ENCODE data around the gene KIF5C.

The KIF5C gene

DNA sequence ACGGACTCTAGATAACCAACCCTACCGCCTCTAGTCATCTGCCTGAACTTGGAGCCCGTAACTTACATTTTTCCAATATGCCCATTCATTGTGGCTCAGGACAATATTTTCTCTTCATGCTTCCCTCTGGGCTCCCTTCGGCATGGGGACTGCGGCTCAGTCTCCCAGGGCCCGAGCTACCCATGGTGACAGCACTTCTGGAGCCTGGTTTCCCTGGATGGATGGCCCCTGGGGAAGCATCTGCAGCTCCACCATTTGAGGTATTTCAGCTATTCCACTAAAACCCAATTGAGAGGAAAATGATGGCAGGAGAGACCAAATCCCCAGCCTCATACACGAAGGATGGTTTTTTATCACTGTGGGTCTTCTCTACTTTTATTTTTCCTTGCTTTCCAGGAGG is 74.3 kb downstream of the KIF5C start:
- no peak for TF ChIP-seq CTCF (IDR thresholded peaks at IDR 0.05)
- Histone ChIP-seq H3K36me3 (no peaks in the 10 kb centered on the region), H3K27ac (no peak overlapping the region), H3K4me3 (ENCODE audit: low read depth in 1 of 2, low read length in 1 of 2) (no peak overlapping the region), H3K9me3 (no peaks in the 10 kb centered on the region), H3K27me3 (no peaks in the 10 kb centered on the region), H3K4me1 (ENCODE audit: control insufficient read depth in 1 of 2, insufficient read depth in 1 of 2, low read depth in 1 of 2, low read length in 1 of 2) (peaks cover 0 to 18% of the 10 kb centered on the region in 2 experiments)

GRCh38 chr2:148952621-148953020 is 77.6 kb downstream of the KIF5C start:
- Histone ChIP-seq H3K9me3 (no peaks in the 10 kb centered on the region), H3K27me3 (no peaks in the 10 kb centered on the region), H3K36me3 (no peaks in the 10 kb centered on the region), H3K4me3 (ENCODE audit: low read depth in 1 of 2, low read length in 1 of 2) (no peak overlapping the region), H3K27ac (no peak overlapping the region), H3K4me1 (ENCODE audit: control insufficient read depth in 1 of 2, insufficient read depth in 1 of 2, low read depth in 1 of 2, low read length in 1 of 2) (peaks cover 0 to 18% of the 10 kb centered on the region in 2 experiments)
- no peak for TF ChIP-seq CTCF (IDR thresholded peaks at IDR 0.05)

- Histone ChIP-seq H3K27me3 (no peaks in the 10 kb centered on the region), H3K9me3 (no peaks in the 10 kb centered on the region), H3K27ac (no peak overlapping the region), H3K4me1 (ENCODE audit: control insufficient read depth in 1 of 2, insufficient read depth in 1 of 2, low read depth in 1 of 2, low read length in 1 of 2) (peaks cover 0 to 17% of the 10 kb centered on the region in 2 experiments), H3K4me3 (ENCODE audit: low read depth in 1 of 2, low read length in 1 of 2) (no peak overlapping the region), H3K36me3 (no peaks in the 10 kb centered on the region)
- TF ChIP-seq CTCF (IDR thresholded peaks at IDR 0.05): no peak
These were observed 78.4 kb downstream of the KIF5C start for GRCh38 chr2:148953426-148953825.

DNA sequence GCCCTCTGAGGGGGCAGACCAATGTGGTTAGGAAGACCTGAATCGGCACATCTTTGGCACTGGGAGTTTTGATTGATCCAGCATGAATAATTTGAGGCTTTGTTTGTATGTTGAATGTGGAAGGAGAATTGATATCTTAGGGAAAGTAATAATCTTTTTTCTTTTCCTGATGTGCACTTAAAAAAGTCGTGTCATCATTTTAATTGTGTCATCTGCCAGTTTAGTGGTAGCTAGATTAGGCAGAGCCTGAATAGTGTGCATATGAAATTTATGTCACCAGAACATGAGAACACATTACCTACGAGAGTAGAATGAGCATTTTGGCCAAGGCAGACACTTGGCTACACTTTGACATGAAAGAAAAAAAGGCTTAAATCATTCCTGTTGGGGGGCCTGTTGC is 79.5 kb downstream of the KIF5C start:
- Histone ChIP-seq H3K9me3 (no peaks in the 10 kb centered on the region), H3K4me1 (ENCODE audit: control insufficient read depth in 1 of 2, insufficient read depth in 1 of 2, low read depth in 1 of 2, low read length in 1 of 2) (peaks cover 0 to 8% of the 10 kb centered on the region in 2 experiments), H3K36me3 (no peaks in the 10 kb centered on the region), H3K27ac (no peak overlapping the region), H3K27me3 (no peaks in the 10 kb centered on the region), H3K4me3 (ENCODE audit: low read depth in 1 of 2, low read length in 1 of 2) (no peak overlapping the region)
- TF ChIP-seq CTCF (IDR thresholded peaks at IDR 0.05): no peak

- TF ChIP-seq CTCF (IDR thresholded peaks at IDR 0.05): no peak
- H3K36me3 ChIP-seq: no peaks in the 10 kb centered on the region
- no peak overlapping the region for H3K27ac ChIP-seq
These were observed 80.8 kb downstream of the KIF5C start for GRCh38 chr2:148955798-148956197.

GRCh38 chr2:148957023-148957422 is 82.0 kb downstream of the KIF5C start:
- Histone ChIP-seq H3K9me3 (no peaks in the 10 kb centered on the region), H3K4me3 (ENCODE audit: low read depth in 1 of 2, low read length in 1 of 2) (no peak overlapping the region), H3K4me1 (ENCODE audit: control insufficient read depth in 1 of 2, insufficient read depth in 1 of 2, low read depth in 1 of 2, low read length in 1 of 2) (peaks cover 0 to 8% of the 10 kb centered on the region in 2 experiments), H3K36me3 (no peaks in the 10 kb centered on the region), H3K27ac (no peak overlapping the region), H3K27me3 (no peaks in the 10 kb centered on the region)
- no peak for TF ChIP-seq CTCF (IDR thresholded peaks at IDR 0.05)

More at GRCh38 chr2:148955798-148956197, 80.8 kb downstream of the KIF5C start:
- no peaks in the 10 kb centered on the region for H3K9me3 ChIP-seq
- no peak overlapping the region for H3K4me3 ChIP-seq (ENCODE audit: low read depth in 1 of 2, low read length in 1 of 2)
- H3K4me1 ChIP-seq (ENCODE audit: control insufficient read depth in 1 of 2, insufficient read depth in 1 of 2, low read depth in 1 of 2, low read length in 1 of 2): peaks cover 0 to 8% of the 10 kb centered on the region in 2 experiments
- no peaks in the 10 kb centered on the region for H3K27me3 ChIP-seq

All from neutrophil (primary cell).